ENCODE measurements around the gene SYDE1.
"Not testable (repeated sequence)": the region's sequence is repeated elsewhere in the genome, so short reads cannot be mapped to it uniquely, and the experiment has no call there.

The SYDE1 gene

GRCh38 chr19:15107061-15108010 lies at the start of gene SYDE1:
SYDE1 (plus strand) TSS chr19:15107401; CDS start chr19:15107434, 33 bp downstream.
- peak in 2 of 3 donors; percentile 16 to 23 for DNase-seq (ENCODE audit: low read depth in 2 of 3, low spot score in 1 of 3)

GRCh38 chr19:15062036-15062435 lies 45.2 kb upstream of the SYDE1 start:
- DNase-seq (ENCODE audit: low read depth in 2 of 3, low spot score in 1 of 3): no peak

GRCh38 chr19:15070386-15070785 lies 36.8 kb upstream of the SYDE1 start:
- not testable (repeated sequence) for DNase-seq (ENCODE audit: low read depth in 2 of 3, low spot score in 1 of 3)

GRCh38 chr19:15072930-15073647 lies 34.1 kb upstream of the SYDE1 start:
- DNase-seq (ENCODE audit: low read depth in 2 of 3, low spot score in 1 of 3): no peak

- no peak for DNase-seq (ENCODE audit: low read depth in 2 of 3, low spot score in 1 of 3)
These were observed 32.8 kb upstream of the SYDE1 start for GRCh38 chr19:15074371-15074770.

- DNase-seq (ENCODE audit: low read depth in 2 of 3, low spot score in 1 of 3): no peak
These were observed 31.4 kb upstream of the SYDE1 start for GRCh38 chr19:15075806-15076205.

GRCh38 chr19:15080002-15080401 lies 27.2 kb upstream of the SYDE1 start:
- DNase-seq (ENCODE audit: low read depth in 2 of 3, low spot score in 1 of 3): not testable (repeated sequence)

- no peak for DNase-seq (ENCODE audit: low read depth in 2 of 3, low spot score in 1 of 3)
These were observed 25.3 kb upstream of the SYDE1 start, which contains the start of gene OR1I1 for GRCh38 chr19:15081911-15082310. OR1I1 (plus strand) TSS chr19:15082211; CDS start chr19:15087066, 4,855 bp downstream.

- DNase-seq (ENCODE audit: low read depth in 2 of 3, low spot score in 1 of 3): no peak
These were observed 20.0 kb upstream of the SYDE1 start for GRCh38 chr19:15087182-15087581.

GRCh38 chr19:15091918-15092753 lies 15.1 kb upstream of the SYDE1 start:
- peak in 2 of 3 donors; percentile 10 to 77 for DNase-seq (ENCODE audit: low read depth in 2 of 3, low spot score in 1 of 3)

GRCh38 chr19:15093001-15093400 lies 14.2 kb upstream of the SYDE1 start:
- DNase-seq (ENCODE audit: low read depth in 2 of 3, low spot score in 1 of 3): no peak

GRCh38 chr19:15096223-15096622 lies 11.0 kb upstream of the SYDE1 start:
- no peak for DNase-seq (ENCODE audit: low read depth in 2 of 3, low spot score in 1 of 3)

GRCh38 chr19:15097980-15098379 lies 9.2 kb upstream of the SYDE1 start:
- DNase-seq (ENCODE audit: low read depth in 2 of 3, low spot score in 1 of 3): not testable (repeated sequence)

GRCh38 chr19:15098460-15098859 lies 8.7 kb upstream of the SYDE1 start:
- DNase-seq (ENCODE audit: low read depth in 2 of 3, low spot score in 1 of 3): no peak

GRCh38 chr19:15099017-15099582 lies 8.1 kb upstream of the SYDE1 start:
- no peak for DNase-seq (ENCODE audit: low read depth in 2 of 3, low spot score in 1 of 3)

GRCh38 chr19:15101479-15102082 lies 5.6 kb upstream of the SYDE1 start:
- peak; percentile 33 to 72 (median 39) for DNase-seq (ENCODE audit: low read depth in 2 of 3, low spot score in 1 of 3)

GRCh38 chr19:15104003-15104402 lies 3.2 kb upstream of the SYDE1 start:
- no peak for DNase-seq (ENCODE audit: low read depth in 2 of 3, low spot score in 1 of 3)

GRCh38 chr19:15104411-15104810 lies 2.8 kb upstream of the SYDE1 start:
- DNase-seq (ENCODE audit: low read depth in 2 of 3, low spot score in 1 of 3): no peak

- no peak for DNase-seq (ENCODE audit: low read depth in 2 of 3, low spot score in 1 of 3)
These were observed 2.2 kb upstream of the SYDE1 start for GRCh38 chr19:15105044-15105443.

- no peak for DNase-seq (ENCODE audit: low read depth in 2 of 3, low spot score in 1 of 3)
These were observed 1.1 kb downstream of the SYDE1 start for GRCh38 chr19:15108145-15108844.
